Measurements from ENCODE around the gene C2CD5. TPM values are rescaled to one million over a fixed set of nuclear protein-coding genes. Genes with fewer than 3 reads are reported as not detected.

C2CD5 gene
- total and polyA plus RNA-seq, 2 of the 4 experiments (the other 2 are of a cell fraction) = 14.5 to 15.8 TPM

GRCh38 chr12:22457085-22457484 lies 87.3 kb downstream of the C2CD5 start:
- H2BK15ac ChIP-seq (ENCODE audit: low read depth, low read length) = no peak overlapping the region
- no CpG with 5 or more reads among the region's 4 CpGs for WGBS, 2 experiments (ENCODE audit: extremely low coverage in 2 of 2, insufficient read length in 1 of 2)
- no peak overlapping the region for H4K5ac ChIP-seq (ENCODE audit: low read depth, low read length)
- in situ Hi-C loops (cut with MboI; ENCODE audit: low sequenced_read_pairs) = no loop called here
- H2BK20ac ChIP-seq (ENCODE audit: low read depth, low read length) = no peak overlapping the region
- H3K56ac ChIP-seq (ENCODE audit: extremely low read depth, insufficient read depth, low read length) = no peak overlapping the region
- H3K27me3 ChIP-seq (ENCODE audit: control insufficient read depth, insufficient read depth, low read length) = no peaks in the 10 kb centered on the region
- ATAC-seq (ENCODE audit: low read depth) (no peak), DNase-seq (no peak)
- H4K8ac ChIP-seq (ENCODE audit: low read depth in 2 of 2, low read length in 2 of 2) = no peak overlapping the region
- dilution Hi-C loops (cut with HindIII; ENCODE audit: low sequenced_read_pairs, unreplicated experiment) = no loop called here
- no peak overlapping the region for H3K4me2 ChIP-seq (ENCODE audit: low read depth, low read length)
- H3K9me1 ChIP-seq (ENCODE audit: insufficient read depth, low read length) = no peaks in the 10 kb centered on the region
- H3K18ac ChIP-seq (ENCODE audit: low read depth, low read length) = no peak overlapping the region
- TF ChIP-seq USF2 (IDR thresholded peaks at IDR 0.05; ENCODE audit: low read depth, low read length) (no peak), RFX5 (IDR thresholded peaks at IDR 0.05; ENCODE audit: low read depth, low read length) (no peak), MAZ (IDR thresholded peaks at IDR 0.05; ENCODE audit: borderline replicate concordance, low read depth, low read length) (no peak), BHLHE40 (IDR thresholded peaks at IDR 0.05; ENCODE audit: low read depth, low read length) (no peak), RAD21 (IDR thresholded peaks at IDR 0.05; ENCODE audit: low read length) (no peak), NFE2L2 (IDR thresholded peaks at IDR 0.05; ENCODE audit: low read depth, low read length) (no peak), ELK1 (IDR thresholded peaks at IDR 0.05; ENCODE audit: borderline replicate concordance, low read depth, low read length) (no peak), MXI1 (IDR thresholded peaks at IDR 0.05; ENCODE audit: borderline replicate concordance, low read depth, low read length) (no peak)
- H2BK5ac ChIP-seq (ENCODE audit: low read depth, low read length, poor library complexity, severe bottlenecking) = no peak overlapping the region
- no peak overlapping the region for H2BK120ac ChIP-seq (ENCODE audit: low read depth, low read length)
- no TSS peak for BruUV-seq (replicated peaks)
- no peak overlapping the region for H3K4me3 ChIP-seq (ENCODE audit: insufficient read depth, low read depth, low read length)
- no peak overlapping the region for H2AFZ ChIP-seq (replicated peaks; ENCODE audit: low read length, poor library complexity)
- no peaks in the 10 kb centered on the region for H3K9me3 ChIP-seq (ENCODE audit: control insufficient read depth, insufficient read depth, low read length)
- intact Hi-C loops (cut with micrococcal nuclease) = no loop called here
- H2AK5ac ChIP-seq (ENCODE audit: low read depth, low read length) = no peak overlapping the region
- no peak overlapping the region for H2AK9ac ChIP-seq (replicated peaks; ENCODE audit: low read depth, low read length, poor library complexity)
- no peak overlapping the region for H3K27ac ChIP-seq (ENCODE audit: insufficient read depth, low read length)
- H4K91ac ChIP-seq (ENCODE audit: insufficient read depth, low read depth, low read length) = no peak overlapping the region
- H3K79me1 ChIP-seq (ENCODE audit: low read depth in 1 of 2, low read length in 2 of 2) = no peaks in the 10 kb centered on the region; a peak in 1 of 4 replicates
- H3K36me3 ChIP-seq (ENCODE audit: control insufficient read depth, insufficient read depth, low read length) = no peaks in the 10 kb centered on the region
- ChIA-PET POLR2A (ENCODE audit: unreplicated experiment) (no interaction called here), CTCF (interaction anchor here (0.6 kb wide), 1 partner anchor 1101 kb away, joined by 8 read pairs; no protein-coding TSS in a partner anchor)
- H4K20me1 ChIP-seq (ENCODE audit: insufficient read depth, low read length) = no peaks in the 10 kb centered on the region
- no peak overlapping the region for H3K14ac ChIP-seq (replicated peaks; ENCODE audit: low read depth, low read length)
- no peaks in the 10 kb centered on the region for H3K4me1 ChIP-seq (ENCODE audit: control insufficient read depth, insufficient read depth, low read length)
- no peak overlapping the region for H3K9ac ChIP-seq (ENCODE audit: low read depth, low read length)
- no peak overlapping the region for H3K23ac ChIP-seq (ENCODE audit: low read depth, low read length)
- H3K4ac ChIP-seq (ENCODE audit: low read depth, low read length) = no peak overlapping the region

All from IMR-90 (cell line).